GM21447 (cell line): ENCODE measurements around the gene TMBIM4.

Source experiments
- ATAC-seq: cut with Tn5 transposase; IDR thresholded peaks from one replicate; pipeline ENCODE4 v1.9.1; 2021; ENCODE audit not compliant: unreplicated experiment

Gene TMBIM4

GRCh38 chr12:66142826-66143225 lies 27.0 kb downstream of the TMBIM4 start:
- no peak for ATAC-seq

DNA sequence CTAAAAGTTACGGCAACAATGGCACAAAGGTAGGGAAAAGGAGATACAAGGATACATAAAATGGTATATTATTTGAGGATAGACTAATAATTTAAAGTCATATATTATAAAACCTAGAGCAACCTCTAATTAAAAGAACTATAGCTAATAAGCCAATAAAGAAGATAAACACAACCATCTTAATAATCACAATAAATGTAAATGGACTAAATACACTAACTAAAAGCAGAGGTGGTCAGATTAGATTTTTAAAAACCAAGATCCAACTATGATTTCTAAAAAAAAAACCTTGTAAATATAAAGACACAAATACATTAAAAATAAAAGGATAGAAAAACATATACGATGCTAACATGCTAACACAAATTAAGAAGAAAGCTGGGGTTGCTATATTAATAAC lies 28.5 kb downstream of the TMBIM4 start:
- no peak for ATAC-seq

GRCh38 chr12:66140731-66141130 lies 29.1 kb downstream of the TMBIM4 start:
- no peak for ATAC-seq

GRCh38 chr12:66139328-66139727 lies 30.5 kb downstream of the TMBIM4 start:
- ATAC-seq = no peak

- no peak for ATAC-seq
Observed at GRCh38 chr12:66137937-66138336, 31.9 kb downstream of the TMBIM4 start.

DNA sequence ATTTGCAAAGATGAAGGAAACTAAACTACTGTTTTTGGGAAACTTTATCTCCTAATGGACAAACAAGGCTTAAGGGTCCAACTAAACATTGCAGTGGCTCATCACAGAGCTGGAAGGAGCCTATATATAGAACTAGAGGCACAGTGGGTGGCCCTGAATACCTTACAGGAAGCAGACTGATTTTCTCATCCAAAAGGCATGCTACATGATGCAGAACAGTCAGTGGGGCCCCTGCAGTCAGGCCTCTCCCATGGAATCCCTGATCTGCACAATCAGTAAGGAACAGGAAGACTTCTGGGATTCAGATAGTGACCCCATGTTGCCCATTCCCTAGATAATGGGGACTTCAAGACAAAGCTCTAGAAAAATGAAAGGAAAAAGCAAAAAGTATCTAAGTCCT lies 37.4 kb downstream of the TMBIM4 start:
- ATAC-seq = no peak

GRCh38 chr12:66131067-66131688 lies 38.6 kb downstream of the TMBIM4 start:
- peak; percentile 7 for ATAC-seq

GRCh38 chr12:66130267-66131066 lies 39.3 kb downstream of the TMBIM4 start, which contains the start of gene LLPH:
Gene LLPH (minus strand): TSS chr12:66130750. CDS start chr12:66129106, 1,644 bp downstream.
- peak; percentile 96 for ATAC-seq

DNA sequence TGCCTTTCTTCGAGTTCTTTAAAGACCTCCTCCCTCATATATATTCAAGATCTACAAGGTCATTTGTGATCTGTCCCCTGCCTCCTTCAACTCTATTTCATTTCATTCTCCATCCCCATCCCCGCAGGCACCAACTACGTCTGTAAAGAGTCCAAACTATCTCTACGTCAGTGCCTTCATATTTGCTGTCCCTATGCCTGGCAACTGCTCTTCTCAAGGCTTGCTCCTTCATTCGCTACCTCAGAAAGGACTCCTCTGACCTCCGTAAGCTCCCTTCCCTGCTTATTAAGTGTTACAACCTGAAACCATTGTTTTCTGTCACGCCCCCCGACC lies 39.9 kb downstream of the TMBIM4 start:
- no peak for ATAC-seq

- ATAC-seq = no peak
Observed at GRCh38 chr12:66127650-66128049, 42.1 kb downstream of the TMBIM4 start.

DNA sequence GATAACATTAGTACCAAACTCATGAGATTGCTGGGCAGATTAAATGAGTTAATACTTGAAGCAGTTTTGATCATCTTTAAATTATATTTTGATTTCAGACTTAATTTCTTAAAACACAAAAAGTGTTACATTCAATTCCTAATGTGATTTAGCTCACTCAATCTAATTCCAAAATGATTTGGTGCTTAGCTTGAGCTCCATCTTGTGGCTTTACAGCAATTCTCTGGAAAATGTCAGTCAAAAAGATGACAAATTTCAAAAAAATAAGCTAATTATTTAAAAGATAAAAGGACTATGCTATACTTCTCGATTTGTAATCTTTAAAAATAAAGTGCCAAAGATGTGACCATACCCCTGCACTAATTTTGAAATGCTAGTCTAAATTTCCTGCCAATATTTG lies 49.3 kb downstream of the TMBIM4 start:
- no peak for ATAC-seq

DNA sequence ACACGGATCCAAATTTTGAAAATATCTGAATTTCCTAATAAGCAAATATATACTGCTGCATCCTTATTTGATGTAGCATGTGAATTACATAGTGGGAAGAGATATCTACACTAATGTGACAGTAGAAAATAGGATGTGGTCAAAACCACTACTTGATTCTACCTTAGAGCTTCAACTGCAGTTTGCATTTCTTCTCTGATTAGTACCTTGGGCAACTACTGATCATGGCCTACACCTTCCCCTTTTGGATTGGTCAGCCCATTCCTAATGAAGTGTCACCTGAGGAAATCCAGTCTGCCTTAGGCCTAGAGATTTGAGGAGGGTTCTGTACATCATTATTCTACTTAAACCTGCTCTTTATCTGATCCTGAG lies 49.9 kb downstream of the TMBIM4 start:
- ATAC-seq = peak; percentile 63

- ATAC-seq = no peak
Observed at GRCh38 chr12:66119229-66119869, 50.4 kb downstream of the TMBIM4 start.

- no peak for ATAC-seq
Observed at GRCh38 chr12:66118240-66118891, 51.4 kb downstream of the TMBIM4 start.

GRCh38 chr12:66117242-66117641 lies 52.6 kb downstream of the TMBIM4 start:
- ATAC-seq = no peak

DNA sequence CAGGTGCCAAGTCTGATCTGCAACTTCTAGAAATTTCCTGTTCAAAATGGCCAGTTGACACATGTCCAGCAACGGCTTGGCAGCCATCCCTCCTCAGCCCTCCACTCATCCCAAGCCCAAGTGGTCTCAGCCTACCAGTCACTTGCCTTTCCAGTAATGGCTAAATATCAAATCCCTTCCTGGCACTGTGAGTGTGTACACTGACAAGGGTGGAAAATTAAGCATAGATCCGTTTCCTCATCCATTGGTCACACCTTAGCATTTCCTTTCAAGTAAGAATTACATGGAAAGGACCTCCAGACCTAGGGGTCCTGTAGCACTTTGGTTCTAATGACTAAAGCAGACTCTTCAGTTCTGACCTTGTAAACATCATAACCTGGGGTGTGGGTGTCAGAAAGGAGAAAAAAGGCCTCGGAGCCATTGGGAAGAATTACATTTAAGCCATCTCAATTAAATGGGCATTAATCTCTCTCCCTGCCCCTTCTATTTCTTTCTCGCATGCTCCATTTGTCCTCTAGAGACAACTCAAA lies 54.7 kb downstream of the TMBIM4 start:
- no peak for ATAC-seq

GRCh38 chr12:66113471-66113870 lies 56.3 kb downstream of the TMBIM4 start:
- ATAC-seq = no peak

- no peak for ATAC-seq
Observed at GRCh38 chr12:66111605-66112004, 58.2 kb downstream of the TMBIM4 start.

GRCh38 chr12:66109056-66109455 lies 60.7 kb downstream of the TMBIM4 start:
- no peak for ATAC-seq

DNA sequence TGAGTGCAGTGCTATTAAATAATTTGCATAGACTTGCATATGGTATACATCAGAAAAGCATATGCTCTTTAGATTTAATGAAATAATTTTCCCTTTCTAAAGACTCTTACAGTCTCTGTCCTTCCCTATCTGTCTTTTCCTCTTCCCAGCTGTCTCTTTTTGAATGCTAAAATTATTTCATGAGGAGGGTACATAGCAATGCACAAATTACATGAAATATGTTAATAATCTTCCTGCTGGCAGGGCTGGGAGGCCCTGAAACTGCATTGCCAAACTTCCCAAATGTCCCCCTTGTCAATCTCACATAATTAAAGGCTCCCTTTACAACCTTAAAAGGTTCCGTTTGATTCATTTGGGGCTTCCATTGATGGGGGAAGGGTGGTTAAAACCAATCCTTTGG lies 61.4 kb downstream of the TMBIM4 start:
- ATAC-seq = no peak

- ATAC-seq = peak; percentile 88
Observed at GRCh38 chr12:66107451-66107915, 62.3 kb downstream of the TMBIM4 start.
